Measurements from ENCODE around the gene NXPH1. TPM values are rescaled to one million over a fixed set of nuclear protein-coding genes. Genes with fewer than 3 reads are reported as not detected.
A peak's percentile ranks its signal among the peaks of the same experiment; 100 is the strongest.
"Not testable (repeated sequence)": the region's sequence is repeated elsewhere in the genome, so short reads cannot be mapped to it uniquely, and the experiment has no call there.

Gene NXPH1
- polyA plus RNA-seq, 1 of the 3 experiments (the other 2 are of a cell fraction): not detected

GRCh38 chr7:8724080-8724718 is 290.8 kb downstream of the NXPH1 start:
- no peak overlapping the region for H2AFZ ChIP-seq (ENCODE audit: low read depth)
- H3F3A ChIP-seq (replicated peaks; ENCODE audit: insufficient read depth): no peaks in the 10 kb centered on the region
- TF ChIP-seq RFX5 (IDR thresholded peaks at IDR 0.05; ENCODE audit: low read length): no peak
- TF ChIP-seq FOXJ3 (CRISPR knock-in tag; IDR thresholded peaks at IDR 0.05): no peak
- peak; percentile 53; the same call in 1 of the 2 replicates for TF ChIP-seq SMC3 (IDR thresholded peaks at IDR 0.05; ENCODE audit: low read depth, low read length)
- no peak for TF ChIP-seq YY1 (IDR thresholded peaks at IDR 0.05; ENCODE audit: low read depth)
- TF ChIP-seq RAD21 (IDR thresholded peaks at IDR 0.05; ENCODE audit: low read length): peak; percentile 77
- TF ChIP-seq, protein P1, sequence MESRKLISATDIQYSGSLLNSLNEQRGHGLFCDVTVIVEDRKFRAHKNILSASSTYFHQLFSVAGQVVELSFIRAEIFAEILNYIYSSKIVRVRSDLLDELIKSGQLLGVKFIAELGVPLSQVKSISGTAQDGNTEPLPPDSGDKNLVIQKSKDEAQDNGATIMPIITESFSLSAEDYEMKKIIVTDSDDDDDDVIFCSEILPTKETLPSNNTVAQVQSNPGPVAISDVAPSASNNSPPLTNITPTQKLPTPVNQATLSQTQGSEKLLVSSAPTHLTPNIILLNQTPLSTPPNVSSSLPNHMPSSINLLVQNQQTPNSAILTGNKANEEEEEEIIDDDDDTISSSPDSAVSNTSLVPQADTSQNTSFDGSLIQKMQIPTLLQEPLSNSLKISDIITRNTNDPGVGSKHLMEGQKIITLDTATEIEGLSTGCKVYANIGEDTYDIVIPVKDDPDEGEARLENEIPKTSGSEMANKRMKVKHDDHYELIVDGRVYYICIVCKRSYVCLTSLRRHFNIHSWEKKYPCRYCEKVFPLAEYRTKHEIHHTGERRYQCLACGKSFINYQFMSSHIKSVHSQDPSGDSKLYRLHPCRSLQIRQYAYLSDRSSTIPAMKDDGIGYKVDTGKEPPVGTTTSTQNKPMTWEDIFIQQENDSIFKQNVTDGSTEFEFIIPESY (IDR thresholded peaks at IDR 0.05; ENCODE audit: borderline replicate concordance, low read depth): no peak
- TF ChIP-seq TCF12 (IDR thresholded peaks at IDR 0.05): no peak
- TF ChIP-seq GATA2 (CRISPR knock-in tag; IDR thresholded peaks at IDR 0.05): no peak
- peak; percentile 84 for TF ChIP-seq REST (IDR thresholded peaks at IDR 0.05; ENCODE audit: low read depth, low read length)
- TF ChIP-seq POLR2AphosphoS5 (IDR thresholded peaks at IDR 0.05; ENCODE audit: low read depth, low read length): no peak
- TF ChIP-seq MXI1 (IDR thresholded peaks at IDR 0.05; ENCODE audit: low read depth, low read length): no peak
- TF ChIP-seq MAX (IDR thresholded peaks at IDR 0.05; ENCODE audit: low read depth): no peak
- TF ChIP-seq, protein P2, sequence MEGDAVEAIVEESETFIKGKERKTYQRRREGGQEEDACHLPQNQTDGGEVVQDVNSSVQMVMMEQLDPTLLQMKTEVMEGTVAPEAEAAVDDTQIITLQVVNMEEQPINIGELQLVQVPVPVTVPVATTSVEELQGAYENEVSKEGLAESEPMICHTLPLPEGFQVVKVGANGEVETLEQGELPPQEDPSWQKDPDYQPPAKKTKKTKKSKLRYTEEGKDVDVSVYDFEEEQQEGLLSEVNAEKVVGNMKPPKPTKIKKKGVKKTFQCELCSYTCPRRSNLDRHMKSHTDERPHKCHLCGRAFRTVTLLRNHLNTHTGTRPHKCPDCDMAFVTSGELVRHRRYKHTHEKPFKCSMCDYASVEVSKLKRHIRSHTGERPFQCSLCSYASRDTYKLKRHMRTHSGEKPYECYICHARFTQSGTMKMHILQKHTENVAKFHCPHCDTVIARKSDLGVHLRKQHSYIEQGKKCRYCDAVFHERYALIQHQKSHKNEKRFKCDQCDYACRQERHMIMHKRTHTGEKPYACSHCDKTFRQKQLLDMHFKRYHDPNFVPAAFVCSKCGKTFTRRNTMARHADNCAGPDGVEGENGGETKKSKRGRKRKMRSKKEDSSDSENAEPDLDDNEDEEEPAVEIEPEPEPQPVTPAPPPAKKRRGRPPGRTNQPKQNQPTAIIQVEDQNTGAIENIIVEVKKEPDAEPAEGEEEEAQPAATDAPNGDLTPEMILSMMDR (IDR thresholded peaks at IDR 0.05): peak; percentile 44
- 0 out of 2 replicates have a peak, but pooled peaks cover under 1% of the 10 kb centered on the region for H3K9me3 ChIP-seq
- H3K27me3 ChIP-seq (ENCODE audit: insufficient read depth): no peaks in the 10 kb centered on the region
- H3K79me2 ChIP-seq (ENCODE audit: insufficient read depth): no peaks in the 10 kb centered on the region
- ChIA-PET CTCF (interaction anchor here (0.5 to 2.8 kb wide), 22 partner anchors 9 to 1345 kb away, joined by 3 to 23 read pairs (median 3); partner anchors contain the start of gene NXPH1), POLR2A (no interaction called here)
- H3K4me3 ChIP-seq (ENCODE audit: low read depth in 2 of 2, low read length in 1 of 2): no peak overlapping the region
- no peaks in the 10 kb centered on the region for H3K36me3 ChIP-seq (replicated peaks in 1 of 2; ENCODE audit: control insufficient read depth in 1 of 2, insufficient read depth in 2 of 2, low read length in 1 of 2)
- WGBS (ENCODE audit: low lambda C conversion rate): 46% methylated on average over 4 of the region's 4 CpGs
- no peak overlapping the region for H3K9ac ChIP-seq
- H3K4me1 ChIP-seq (ENCODE audit: control insufficient read depth in 1 of 2, insufficient read depth in 2 of 2, low read depth in 1 of 2, low read length in 1 of 2): no peaks in the 10 kb centered on the region
- H3K9me2 ChIP-seq: no peaks in the 10 kb centered on the region
- H3K27ac ChIP-seq (ENCODE audit: low read depth in 2 of 2, low read length in 1 of 2): no peak overlapping the region
- peak; percentile 59 for DNase-seq
- H3K4me2 ChIP-seq: no peak overlapping the region
- H4K20me1 ChIP-seq (ENCODE audit: insufficient read depth): no peaks in the 10 kb centered on the region

DNA sequence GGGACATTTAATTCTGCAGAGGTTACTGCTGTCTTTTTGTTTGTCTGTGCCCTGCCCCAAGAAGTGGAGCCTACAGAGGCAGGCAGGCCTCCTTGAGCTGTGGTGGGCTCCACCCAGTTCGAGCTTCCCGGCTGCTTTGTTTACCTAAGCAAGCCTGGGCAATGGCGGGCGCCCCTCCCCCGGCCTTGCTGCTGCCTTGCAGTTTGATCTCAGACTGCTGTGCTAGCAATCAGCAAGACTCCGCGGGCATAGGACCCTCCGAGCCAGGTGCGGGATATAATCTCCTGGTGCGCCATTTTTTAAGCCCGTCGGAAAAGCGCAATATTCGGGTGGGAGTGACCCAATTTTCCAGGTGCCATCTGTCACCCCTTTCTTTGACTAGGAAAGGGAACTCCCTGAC is 298.3 kb downstream of the NXPH1 start:
- H3K9me3 ChIP-seq; H4K20me1 ChIP-seq (ENCODE audit: insufficient read depth); H3K79me2 ChIP-seq (ENCODE audit: insufficient read depth); H3K4me2 ChIP-seq; H2AFZ ChIP-seq (ENCODE audit: low read depth); POLR2A ChIA-PET; H3K4me3 ChIP-seq (ENCODE audit: low read depth in 2 of 2, low read length in 1 of 2); H3K9me2 ChIP-seq; H3K9ac ChIP-seq; H3K36me3 ChIP-seq (replicated peaks in 1 of 2; ENCODE audit: control insufficient read depth in 1 of 2, insufficient read depth in 2 of 2, low read length in 1 of 2); CTCF ChIA-PET; DNase-seq; H3K4me1 ChIP-seq (ENCODE audit: control insufficient read depth in 1 of 2, insufficient read depth in 2 of 2, low read depth in 1 of 2, low read length in 1 of 2); H3F3A ChIP-seq (replicated peaks; ENCODE audit: insufficient read depth); H3K27me3 ChIP-seq (ENCODE audit: insufficient read depth); H3K27ac ChIP-seq (ENCODE audit: low read depth in 2 of 2, low read length in 1 of 2): not testable (repeated sequence)
- no CpG with 5 or more reads among the region's 14 CpGs for WGBS (ENCODE audit: low lambda C conversion rate)

Data from SK-N-SH (cell line).